ENCODE measurements around the gene NUBP2.
A peak's percentile ranks its signal among the peaks of the same experiment; 100 is the strongest.

The NUBP2 gene

DNA sequence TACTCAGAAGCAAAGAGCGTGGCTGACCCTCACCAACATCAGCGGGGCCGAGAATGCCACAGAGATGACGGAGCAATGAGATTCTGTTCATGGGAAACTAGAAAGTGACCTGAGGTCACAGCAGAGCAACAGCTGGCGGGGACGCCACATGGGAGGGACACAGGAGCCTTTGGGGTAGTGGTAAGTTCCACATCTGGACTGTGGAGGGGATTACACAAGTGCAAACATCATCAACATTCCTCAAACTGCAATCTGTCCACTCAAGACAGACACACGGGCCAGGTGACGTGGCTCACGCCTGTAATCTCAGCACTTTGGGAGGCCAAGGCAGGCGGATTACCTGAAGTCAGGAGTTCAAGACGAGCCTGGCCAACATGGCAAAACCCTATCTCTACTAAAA, 32.7 kb downstream of the NUBP2 start:
- no peak for DNase-seq

DNA sequence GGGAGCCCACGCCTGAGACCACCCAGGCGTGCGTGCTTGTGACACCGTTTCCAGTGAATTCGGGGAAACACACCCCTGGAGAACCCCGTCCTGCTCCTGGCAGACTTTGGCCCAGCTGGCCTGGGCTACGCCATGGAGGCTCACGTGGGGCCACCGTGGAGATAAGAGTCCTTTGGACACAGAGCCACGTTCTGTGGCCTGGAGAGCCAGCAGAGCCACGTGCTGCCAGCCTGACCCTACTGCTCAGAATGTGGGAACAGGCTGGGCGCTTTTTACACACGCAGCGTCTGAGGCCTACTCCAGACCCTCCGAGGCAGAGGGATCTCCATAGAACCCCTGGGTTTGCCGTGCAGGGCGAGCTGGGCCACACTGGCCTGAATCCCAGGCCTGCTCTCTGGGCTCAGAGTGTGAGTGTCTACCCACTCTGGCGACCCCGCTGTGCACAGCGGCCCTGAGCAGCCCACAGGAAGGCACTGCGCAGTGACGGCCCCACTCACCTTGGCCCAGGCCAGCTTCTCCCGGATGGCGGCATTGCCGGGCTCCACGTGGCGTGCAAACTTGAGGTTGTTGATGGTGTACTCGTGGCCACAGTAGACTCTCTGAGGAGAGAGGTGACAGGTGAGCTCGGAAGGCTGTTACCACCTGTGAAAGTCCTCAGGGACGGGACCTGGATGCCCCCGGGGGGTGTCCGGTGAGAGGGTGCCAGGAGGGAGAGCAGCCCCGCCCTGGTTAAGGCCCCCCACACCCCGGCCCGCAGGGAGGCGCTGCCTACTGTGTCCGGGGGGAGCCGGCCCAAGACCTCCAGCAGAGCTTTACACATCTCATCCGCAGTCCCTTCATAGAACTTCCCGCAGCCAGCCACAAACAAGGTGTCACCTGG, 33.9 kb downstream of the NUBP2 start:
- no peak for DNase-seq

DNA sequence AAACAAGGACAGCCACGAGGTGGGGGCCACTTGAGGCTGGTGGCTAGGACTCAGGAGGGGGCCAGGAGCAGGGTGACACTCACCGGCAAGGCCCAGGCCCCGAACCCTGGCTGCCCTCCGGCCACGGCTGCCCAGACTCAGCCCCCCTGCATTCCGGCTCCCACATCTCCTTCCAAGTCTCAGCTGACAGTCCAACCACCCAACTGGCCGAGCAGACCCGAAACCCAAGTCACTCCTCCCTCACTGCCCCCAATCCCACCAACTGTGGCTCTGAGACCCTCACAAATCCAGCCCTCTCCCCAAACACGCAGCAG, 34.5 kb downstream of the NUBP2 start:
- DNase-seq, result no peak

- DNase-seq, result no peak
These were observed 35.0 kb downstream of the NUBP2 start for GRCh38 chr16:1817716-1818115.

GRCh38 chr16:1818204-1818872, 35.6 kb downstream of the NUBP2 start:
- no peak for DNase-seq

DNA sequence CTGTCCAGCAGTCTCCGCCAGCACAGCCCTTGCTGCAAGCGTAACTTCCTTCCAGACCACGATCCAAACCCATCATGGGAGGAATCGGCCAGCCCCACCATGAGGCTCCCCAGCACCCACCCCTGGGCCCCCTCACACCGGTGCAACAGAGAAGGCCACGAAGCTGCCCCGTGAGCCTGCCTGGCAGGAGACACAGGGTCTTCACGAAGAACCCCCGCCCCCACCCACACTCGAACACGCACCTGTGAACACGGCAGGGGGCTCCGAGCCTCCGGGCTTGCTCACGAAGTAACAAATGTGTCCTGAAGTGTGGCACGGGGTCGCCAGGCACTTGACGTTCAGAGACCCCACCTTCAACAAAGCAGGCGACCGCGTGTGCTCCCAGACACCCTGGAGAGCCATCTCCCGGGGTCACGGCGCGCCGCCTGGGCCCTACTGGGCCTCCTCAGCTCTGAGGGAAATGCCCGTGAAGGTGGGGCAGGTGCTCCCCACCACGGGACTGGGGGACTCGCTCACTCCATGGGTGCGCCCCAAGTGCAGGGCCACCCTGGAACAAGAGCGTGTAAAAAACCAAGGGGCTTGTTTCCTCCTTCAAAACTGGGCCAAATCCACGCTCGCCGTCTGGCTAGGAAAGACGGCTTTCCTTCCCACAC, 36.2 kb downstream of the NUBP2 start:
- no peak for DNase-seq

DNA sequence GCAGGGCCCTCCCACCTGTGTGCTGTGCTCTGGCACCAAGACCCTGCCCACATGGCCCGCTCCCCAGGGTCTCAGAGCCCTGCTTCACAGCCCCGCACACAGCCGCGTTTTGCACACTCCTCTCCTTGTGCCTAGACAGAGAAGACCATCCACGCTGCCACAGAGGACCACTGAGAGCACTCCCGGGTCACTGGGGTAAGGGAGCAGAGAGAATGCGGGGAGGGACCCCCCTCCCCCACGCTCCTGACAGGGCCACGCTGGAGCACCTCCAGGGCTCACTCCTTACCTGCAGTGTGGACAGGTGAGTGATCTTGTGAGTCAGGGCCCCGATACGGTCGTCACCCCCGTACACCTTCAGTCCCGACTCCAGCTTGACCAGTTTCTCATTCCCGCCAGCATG, 36.9 kb downstream of the NUBP2 start:
- no peak for DNase-seq

DNA sequence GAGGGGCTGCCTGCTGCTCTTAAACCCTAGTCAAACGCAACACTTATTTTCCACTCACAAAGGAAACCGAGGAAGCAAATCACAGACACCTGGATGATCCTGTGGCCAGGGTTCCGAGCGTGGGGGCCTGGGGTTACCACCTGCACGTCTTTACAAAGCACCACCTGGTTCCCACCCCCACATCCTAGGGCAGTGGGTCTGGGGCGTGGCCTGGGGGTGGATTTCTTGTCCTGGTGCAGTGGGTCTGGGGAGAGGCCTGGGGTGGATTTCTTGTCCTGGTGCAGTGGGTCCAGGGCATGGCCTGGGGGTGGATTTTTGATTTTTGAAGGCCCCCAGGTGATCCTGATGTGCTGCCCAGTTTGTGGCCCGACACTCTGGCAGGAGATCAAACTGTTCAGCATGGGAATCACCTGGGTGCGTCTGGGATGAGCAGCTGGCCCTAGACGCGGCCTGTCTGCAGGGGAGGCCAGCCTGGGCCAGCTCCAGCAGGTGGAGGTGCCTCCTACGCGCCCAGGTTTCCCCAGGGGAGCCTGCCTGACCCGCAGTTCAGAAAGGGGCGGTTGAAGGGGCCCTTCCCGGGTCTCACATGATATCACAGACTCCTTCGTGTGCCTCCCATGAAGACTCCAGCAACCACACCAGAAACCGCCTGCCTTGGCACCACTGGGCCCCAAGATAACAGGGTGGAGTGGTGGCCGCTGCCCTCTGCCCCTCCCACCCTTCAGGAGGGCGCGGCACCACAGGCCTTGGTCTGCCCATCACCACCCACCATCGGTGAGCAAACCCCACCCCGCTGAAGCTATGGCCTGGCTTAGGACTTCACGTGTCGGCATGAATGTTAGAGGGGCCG, 37.6 kb downstream of the NUBP2 start:
- DNase-seq, result no peak

- no peak for DNase-seq
These were observed 38.2 kb downstream of the NUBP2 start for GRCh38 chr16:1820946-1821290.

- no peak for DNase-seq
These were observed 39.3 kb downstream of the NUBP2 start for GRCh38 chr16:1821861-1822611.

GRCh38 chr16:1822801-1823200, 40.0 kb downstream of the NUBP2 start:
- no peak for DNase-seq

DNA sequence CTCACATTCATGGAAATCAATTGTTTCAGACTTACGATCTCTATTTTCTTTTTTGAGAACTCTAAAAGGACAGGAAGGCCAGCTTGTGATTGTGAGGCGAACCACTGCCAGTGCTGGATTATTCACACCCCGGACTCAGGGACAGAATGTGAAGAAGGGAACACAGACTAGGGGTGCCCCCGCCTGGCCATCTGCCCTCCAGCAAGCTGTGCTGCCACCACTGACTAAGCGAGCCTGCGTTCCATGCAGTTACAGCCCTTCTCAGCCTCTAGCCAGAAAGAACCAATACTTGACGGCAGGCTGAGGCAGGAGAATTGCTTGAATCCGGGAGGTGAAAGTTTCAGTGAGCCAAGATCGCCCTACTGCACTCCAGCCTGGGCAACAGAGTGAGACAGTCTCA, 41.1 kb downstream of the NUBP2 start:
- peak; percentile 15 for DNase-seq

GRCh38 chr16:1825381-1825863, 42.7 kb downstream of the NUBP2 start:
- DNase-seq, result no peak

DNA sequence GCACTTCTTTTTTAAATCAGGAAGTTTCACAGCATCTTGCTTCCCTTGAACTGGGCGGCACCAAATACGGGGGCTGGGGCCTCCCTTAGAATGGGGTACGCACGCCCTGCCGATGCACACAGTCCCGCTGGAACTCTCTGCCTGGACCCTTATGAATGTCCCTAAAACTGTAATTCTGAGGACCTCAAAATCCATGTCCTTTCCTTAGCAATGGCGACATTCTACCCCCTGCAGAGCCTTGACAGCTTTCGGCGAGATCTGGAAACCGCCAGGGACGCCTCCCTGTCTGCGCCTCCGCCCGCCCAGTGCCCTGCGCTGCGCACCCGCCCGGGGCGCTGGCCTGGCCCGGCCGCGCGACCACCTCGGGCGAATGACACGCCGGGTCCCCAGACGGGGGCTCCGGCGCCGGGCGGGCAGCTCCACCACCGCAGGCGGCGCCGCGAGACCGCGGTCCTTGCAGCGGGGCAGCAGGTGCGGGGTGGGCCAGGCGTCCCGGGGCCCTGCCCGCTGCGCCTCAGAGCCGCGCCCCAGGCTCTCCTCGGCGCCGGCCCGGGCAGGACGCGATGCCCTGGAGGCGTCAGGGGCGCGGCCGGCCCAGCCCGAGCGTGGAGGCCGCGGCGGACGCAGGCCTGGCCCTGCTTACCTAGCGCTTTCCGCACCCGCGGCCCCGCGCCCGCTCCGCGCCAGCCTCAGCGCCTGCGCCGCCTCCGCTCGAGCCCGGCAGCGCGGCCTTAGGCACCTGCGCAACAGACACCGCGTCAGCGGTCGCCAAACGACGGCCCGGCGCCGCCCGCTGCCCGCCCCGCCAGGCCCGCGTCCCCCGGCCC, 43.3 kb downstream of the NUBP2 start:
- no peak for DNase-seq

GRCh38 chr16:1826691-1827573, 44.2 kb downstream of the NUBP2 start, which contains the start of the genes FAHD1 and HAGH:
Gene FAHD1 (plus strand): TSS chr16:1827206. CDS start chr16:1827239, 33 bp downstream.
Gene HAGH (minus strand): TSS chr16:1826825. CDS start chr16:1826787, 38 bp downstream.
- peak; percentile 71 for DNase-seq

DNA sequence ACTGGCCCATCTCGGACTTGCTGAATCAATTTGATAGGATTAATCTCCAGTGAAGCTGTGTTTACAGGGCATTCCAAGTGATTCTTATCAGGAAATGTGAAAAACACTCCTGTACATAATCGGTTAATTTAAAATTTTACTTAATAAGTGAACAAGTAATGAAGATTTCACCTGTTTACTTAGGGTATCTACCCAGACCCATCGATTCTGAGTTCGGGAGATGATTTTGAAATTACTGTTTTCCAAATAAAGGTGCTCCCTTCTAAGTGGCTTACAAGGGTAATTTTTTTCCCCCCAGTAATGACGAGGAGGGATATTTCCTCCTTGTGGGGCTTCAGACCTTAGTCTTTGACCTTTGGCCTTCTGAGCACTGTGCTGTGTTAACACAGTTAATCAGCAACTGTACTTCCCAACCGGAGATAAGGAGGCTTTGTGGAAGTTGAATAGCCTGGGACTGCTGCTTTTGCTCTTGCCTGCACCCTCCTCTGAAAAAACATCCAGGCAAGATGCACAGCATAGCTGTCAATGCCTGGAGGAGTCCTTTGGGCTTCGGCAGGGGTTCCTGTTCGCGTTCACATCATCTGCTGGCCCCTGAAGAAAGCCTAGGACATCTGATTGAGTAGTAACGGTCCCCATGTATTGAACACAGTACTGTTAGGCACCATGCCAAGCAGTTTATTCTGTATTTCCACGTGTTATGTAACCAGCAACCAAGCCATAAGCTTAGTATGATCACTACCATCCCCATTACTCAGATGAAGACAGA, 46.1 kb downstream of the NUBP2 start:
- no peak for DNase-seq

DNA sequence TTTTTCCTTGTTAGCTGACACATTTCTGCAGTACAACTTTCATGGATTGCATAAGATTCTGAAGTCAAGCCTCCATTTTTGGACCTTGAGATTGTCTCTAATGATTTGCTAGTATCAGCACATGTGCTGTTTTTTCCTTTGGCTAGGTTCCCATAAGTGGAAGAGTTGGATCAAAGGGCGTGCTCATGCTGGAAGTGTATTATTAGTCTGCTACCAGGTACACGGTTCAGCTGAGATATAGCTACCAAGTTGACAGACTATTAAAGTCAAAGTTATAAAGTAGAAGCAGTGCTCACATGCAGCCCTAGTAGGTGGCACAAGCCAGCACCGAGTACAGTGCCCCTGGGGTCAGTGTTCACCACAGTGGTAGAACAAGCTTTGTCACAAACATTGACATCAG, 47.5 kb downstream of the NUBP2 start:
- no peak for DNase-seq

DNA sequence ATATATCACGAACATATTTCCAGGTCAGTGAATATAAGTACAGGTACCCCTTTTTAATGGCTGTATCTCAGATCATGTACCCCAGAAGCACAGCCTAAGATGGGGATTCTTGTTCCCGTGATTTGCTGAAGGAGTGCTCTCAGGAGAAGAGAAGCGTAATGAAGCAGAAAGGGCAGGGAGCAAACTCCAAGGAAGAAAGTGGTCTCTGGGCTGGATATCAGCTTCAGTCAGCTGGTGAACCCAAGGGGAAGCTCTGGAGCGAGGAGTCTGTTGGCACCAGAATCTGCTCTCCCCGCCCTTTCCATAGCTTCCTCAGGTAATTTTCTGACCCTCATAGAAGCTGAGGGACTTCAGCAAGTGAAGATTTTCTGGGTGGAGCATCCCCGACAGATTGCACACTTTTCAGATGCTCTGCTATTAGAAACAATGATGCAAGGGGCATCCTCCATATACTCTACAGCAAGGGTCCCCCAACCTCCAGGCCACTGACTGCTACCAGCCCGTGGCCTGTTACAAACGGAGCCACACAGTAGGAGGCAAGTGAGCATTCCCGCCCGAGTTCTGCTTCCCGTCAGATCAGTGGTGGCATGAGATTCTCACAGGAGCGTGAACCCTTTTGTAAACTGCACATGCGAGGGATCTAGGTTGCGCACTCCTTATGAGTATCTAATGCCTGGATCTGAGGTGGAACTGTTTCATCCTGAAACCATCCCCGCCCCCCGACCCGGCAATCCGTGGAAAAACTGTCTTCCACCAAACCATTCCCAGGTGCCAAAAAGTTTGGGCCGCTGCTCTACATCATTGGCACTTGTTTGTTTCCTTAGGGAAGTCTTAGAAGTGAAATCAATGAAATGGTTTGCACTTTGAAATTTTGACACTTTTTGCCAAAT, 48.7 kb downstream of the NUBP2 start:
- no peak for DNase-seq

All from NCI-H1694 treated with DMSO at 0.1 percent for 48 hours (cell line).